T-helper 17 cell (primary cell): Measurements from ENCODE around the gene ATF6. TPM values are rescaled to one million over a fixed set of nuclear protein-coding genes. Genes with fewer than 3 reads are reported as not detected.
A peak's percentile ranks its signal among the peaks of the same experiment; 100 is the strongest.
"Not testable (repeated sequence)": the region's sequence is repeated elsewhere in the genome, so short reads cannot be mapped to it uniquely, and the experiment has no call there.

Experiments used
- ATAC-seq: fragments of 150-1000 bp; cut with Tn5 transposase; 2 replicates; pipeline ENCODE4 v1.10.0; 2021; ENCODE audit warnings: mild to moderate bottlenecking, moderate library complexity
- DNase-seq, 3 donors: peaks; one replicate each; pipeline versions ENCODE4 v3.0.0 to v3.0.0-alpha.2; 2020 to 2021
- H3K9me3 ChIP-seq: one replicate; pipeline ENCODE4 v1.7.0; 2013; ENCODE audit warnings: low read length, mild to moderate bottlenecking; ENCODE audit not compliant: control insufficient read depth, poor library complexity, severe bottlenecking
- H3K27ac Mint-ChIP-seq: one replicate; pipeline ENCODE4 v1.8.0; 2022; ENCODE audit warnings: mild to moderate bottlenecking, moderate library complexity, mixed read lengths
- H3K27me3 Mint-ChIP-seq: one replicate; pipeline ENCODE4 v1.8.0; 2022; ENCODE audit warnings: mixed read lengths
- H3K36me3 Mint-ChIP-seq: one replicate; pipeline ENCODE4 v1.8.0; 2022; ENCODE audit warnings: low read depth, mixed read lengths
- H3K4me1 Mint-ChIP-seq: one replicate; pipeline ENCODE4 v1.8.0; 2022; ENCODE audit warnings: mild to moderate bottlenecking, mixed read lengths
- H3K4me3 Mint-ChIP-seq: one replicate; pipeline ENCODE4 v1.8.0; 2022; ENCODE audit warnings: mild to moderate bottlenecking, moderate library complexity, mixed read lengths
- total RNA-seq, 4 donors: library from RNA in 2 of 4; stranded (reverse) in 2 of 4; gene quantifications; one replicate each; pipeline ENCODE4 v1.2.3 and lab custom pipeline; 2022 to 2026

The ATF6 gene
- total RNA-seq, 2 donors from 2014 or later = 17.0 to 18.6 TPM

- Mint-ChIP-seq H3K4me3 (no peak overlapping the region), H3K4me1 (peaks cover 21% of the 10 kb centered on the region), H3K27me3 (peaks cover 23% of the 10 kb centered on the region), H3K36me3 (no peaks in the 10 kb centered on the region), H3K27ac (no peak overlapping the region)
- no peaks in the 10 kb centered on the region for H3K9me3 ChIP-seq
- ATAC-seq (no peak), DNase-seq (no peak)
These were observed 22.9 kb upstream of the ATF6 start for GRCh38 chr1:161743231-161743630.

- no peaks in the 10 kb centered on the region for H3K9me3 ChIP-seq
- DNase-seq = no peak
- peaks cover 23% of the 10 kb centered on the region for H3K27me3 Mint-ChIP-seq
- no peak for ATAC-seq
- peaks cover 27% of the 10 kb centered on the region for H3K4me1 Mint-ChIP-seq
- no peaks in the 10 kb centered on the region for H3K36me3 Mint-ChIP-seq
- H3K4me3 Mint-ChIP-seq = no peak overlapping the region
- H3K27ac Mint-ChIP-seq = no peak overlapping the region
These were observed 18.3 kb upstream of the ATF6 start for GRCh38 chr1:161747801-161748200.

DNA sequence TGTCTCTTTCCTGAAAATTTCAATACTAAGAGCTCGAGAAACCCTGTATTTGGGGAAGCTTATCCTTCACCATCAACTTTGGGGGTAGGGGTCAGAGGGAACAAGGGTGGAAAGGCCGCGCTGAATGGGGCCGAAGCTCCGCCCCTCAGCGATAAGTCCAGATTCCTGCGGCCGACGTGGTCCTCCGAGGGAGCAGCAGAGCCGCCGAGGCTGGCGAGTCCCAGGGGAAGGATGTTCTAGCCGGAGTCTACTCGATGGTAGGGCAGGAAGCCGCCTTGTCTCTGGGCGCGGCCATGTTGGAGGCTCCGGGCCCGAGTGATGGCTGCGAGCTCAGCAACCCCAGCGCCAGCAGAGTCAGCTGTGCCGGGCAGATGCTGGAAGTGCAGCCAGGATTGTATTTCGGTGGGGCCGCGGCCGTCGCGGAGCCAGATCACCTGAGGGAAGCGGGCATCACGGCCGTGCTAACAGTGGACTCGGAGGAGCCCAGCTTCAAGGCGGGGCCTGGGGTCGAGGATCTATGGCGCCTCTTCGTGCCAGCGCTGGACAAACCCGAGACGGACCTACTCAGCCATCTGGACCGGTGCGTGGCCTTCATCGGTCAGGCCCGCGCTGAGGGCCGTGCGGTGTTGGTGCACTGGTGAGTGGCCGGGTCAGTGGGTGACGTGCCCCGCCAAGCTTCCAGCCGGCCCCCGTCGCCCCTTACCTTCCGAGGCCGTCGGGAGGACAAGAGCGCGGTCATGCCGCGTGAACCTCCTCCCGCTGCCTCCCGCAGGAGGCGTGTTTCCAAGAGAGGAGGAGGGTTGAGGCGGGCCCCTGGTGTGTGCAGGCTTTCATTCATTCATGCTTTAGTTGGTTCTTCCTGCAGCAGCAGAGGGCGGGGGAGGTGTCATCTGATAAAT lies 16.4 kb upstream of the ATF6 start, which contains the start of gene DUSP12:
Gene DUSP12 (plus strand): TSS at position 278 of the 899 bp plus-strand sequence. CDS start 16 bp downstream, at position 294.
- ATAC-seq = peak; percentile 99
- no peaks in the 10 kb centered on the region for H3K9me3 ChIP-seq
- Mint-ChIP-seq H3K27me3 (peaks cover 16% of the 10 kb centered on the region), H3K4me3 (peak within 1 kb of the TSS; percentile 98), H3K4me1 (peaks cover 22% of the 10 kb centered on the region), H3K27ac (peak within 1 kb of the TSS; percentile 95), H3K36me3 (peaks cover 5% of the 10 kb centered on the region)
- DNase-seq = peak; percentile 65 to 82 (median 71)

DNA sequence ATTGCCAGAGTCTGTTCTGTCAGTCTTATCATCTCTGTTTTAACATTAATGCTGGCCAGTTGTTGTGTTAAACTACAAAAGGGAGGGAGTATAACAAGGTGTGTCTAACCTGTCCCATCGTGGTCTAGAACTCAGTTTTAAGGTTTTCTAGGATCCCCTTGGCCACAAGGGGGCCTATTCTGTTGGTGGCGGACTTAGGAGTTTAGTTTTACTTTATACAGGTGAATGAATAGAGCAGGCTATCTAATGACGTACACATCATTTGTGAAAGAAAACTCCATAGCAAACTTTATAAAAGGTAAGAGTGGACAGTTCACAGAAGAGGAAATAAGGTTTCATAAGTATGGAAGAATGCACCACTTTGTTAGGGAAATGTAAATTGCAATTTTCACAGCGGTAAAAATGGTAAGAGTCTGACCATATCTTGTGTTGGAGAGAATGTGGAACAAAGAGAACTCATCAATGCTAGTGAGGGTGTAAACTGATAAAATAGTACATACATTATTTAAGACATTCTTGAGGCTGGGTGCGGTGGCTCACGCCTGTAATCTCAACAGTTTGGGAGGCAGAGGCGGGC lies 2.5 kb upstream of the ATF6 start:
- peak overlapping the region; percentile 82 for H3K27ac Mint-ChIP-seq

GRCh38 chr1:161768461-161768860 lies 2.3 kb downstream of the ATF6 start:
- Mint-ChIP-seq H3K4me3 (peak overlapping the region; percentile 52), H3K27ac (peak overlapping the region; percentile 99), H3K4me1 (peaks cover 35% of the 10 kb centered on the region), H3K36me3 (peaks cover 5% of the 10 kb centered on the region), H3K27me3 (no peaks in the 10 kb centered on the region)
- no peak for ATAC-seq
- DNase-seq = no peak
- no peaks in the 10 kb centered on the region for H3K9me3 ChIP-seq

More for the DNA sequence above, 2.5 kb upstream of the ATF6 start:
- H3K4me1 Mint-ChIP-seq = peaks cover 28% of the 10 kb centered on the region
- H3K9me3 ChIP-seq = no peaks in the 10 kb centered on the region
- no peaks in the 10 kb centered on the region for H3K27me3 Mint-ChIP-seq
- DNase-seq = peak in 1 of 3 donors; percentile 42
- peak; percentile 69 for ATAC-seq
- peak overlapping the region; percentile 81 for H3K4me3 Mint-ChIP-seq
- H3K36me3 Mint-ChIP-seq = peaks cover 6% of the 10 kb centered on the region

GRCh38 chr1:161768986-161769672 lies 3.0 kb downstream of the ATF6 start:
- H3K9me3 ChIP-seq = no peaks in the 10 kb centered on the region
- H3K4me3 Mint-ChIP-seq = no peak overlapping the region
- no peak overlapping the region for H3K27ac Mint-ChIP-seq
- peaks cover 5% of the 10 kb centered on the region for H3K36me3 Mint-ChIP-seq
- H3K27me3 Mint-ChIP-seq = no peaks in the 10 kb centered on the region
- DNase-seq (no peak), ATAC-seq (no peak)
- H3K4me1 Mint-ChIP-seq = peaks cover 39% of the 10 kb centered on the region

- H3K36me3 Mint-ChIP-seq, H3K27me3 Mint-ChIP-seq, H3K9me3 ChIP-seq, H3K4me3 Mint-ChIP-seq, H3K27ac Mint-ChIP-seq, ATAC-seq, DNase-seq: not testable (repeated sequence)
- peaks cover 40% of the 10 kb centered on the region for H3K4me1 Mint-ChIP-seq
These were observed 3.5 kb downstream of the ATF6 start for GRCh38 chr1:161769673-161770045.

DNA sequence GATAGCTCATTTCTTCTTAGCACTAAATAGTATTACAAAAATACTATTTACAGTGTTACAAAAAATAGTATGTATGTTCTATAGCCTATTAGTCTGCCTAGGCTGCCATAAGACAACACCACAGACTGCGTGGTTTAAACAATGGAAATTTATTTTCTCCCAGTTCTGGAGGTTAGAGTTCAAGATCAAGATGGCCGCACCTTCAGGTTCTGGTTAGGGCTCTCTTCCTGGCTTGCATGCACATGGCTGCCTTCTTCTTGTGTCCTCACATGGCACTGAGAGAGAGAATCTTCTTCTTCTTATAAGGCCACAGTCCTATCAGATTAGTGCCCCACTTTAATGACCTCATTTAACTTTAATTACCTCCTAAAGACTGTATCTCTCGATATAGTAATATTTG lies 4.1 kb downstream of the ATF6 start:
- H3K36me3 Mint-ChIP-seq = peaks cover 5% of the 10 kb centered on the region
- DNase-seq = no peak
- peaks cover 40% of the 10 kb centered on the region for H3K4me1 Mint-ChIP-seq
- no peak for ATAC-seq
- no peak overlapping the region for H3K27ac Mint-ChIP-seq
- H3K27me3 Mint-ChIP-seq = no peaks in the 10 kb centered on the region
- H3K9me3 ChIP-seq = no peaks in the 10 kb centered on the region
- peak overlapping the region; percentile 5 for H3K4me3 Mint-ChIP-seq

- no peaks in the 10 kb centered on the region for H3K9me3 ChIP-seq
- Mint-ChIP-seq H3K4me1 (peaks cover 37% of the 10 kb centered on the region), H3K36me3 (peaks cover 5% of the 10 kb centered on the region), H3K4me3 (no peak overlapping the region), H3K27me3 (no peaks in the 10 kb centered on the region), H3K27ac (no peak overlapping the region)
- no peak for ATAC-seq
- no peak for DNase-seq
These were observed 5.0 kb downstream of the ATF6 start for GRCh38 chr1:161771161-161771560.

GRCh38 chr1:161771973-161772372 lies 5.9 kb downstream of the ATF6 start:
- Mint-ChIP-seq H3K4me3 (no peak overlapping the region), H3K36me3 (peaks cover 5% of the 10 kb centered on the region), H3K27me3 (no peaks in the 10 kb centered on the region), H3K4me1 (peaks cover 31% of the 10 kb centered on the region), H3K27ac (no peak overlapping the region)
- peak; percentile 24 for ATAC-seq
- DNase-seq = no peak
- no peaks in the 10 kb centered on the region for H3K9me3 ChIP-seq

DNA sequence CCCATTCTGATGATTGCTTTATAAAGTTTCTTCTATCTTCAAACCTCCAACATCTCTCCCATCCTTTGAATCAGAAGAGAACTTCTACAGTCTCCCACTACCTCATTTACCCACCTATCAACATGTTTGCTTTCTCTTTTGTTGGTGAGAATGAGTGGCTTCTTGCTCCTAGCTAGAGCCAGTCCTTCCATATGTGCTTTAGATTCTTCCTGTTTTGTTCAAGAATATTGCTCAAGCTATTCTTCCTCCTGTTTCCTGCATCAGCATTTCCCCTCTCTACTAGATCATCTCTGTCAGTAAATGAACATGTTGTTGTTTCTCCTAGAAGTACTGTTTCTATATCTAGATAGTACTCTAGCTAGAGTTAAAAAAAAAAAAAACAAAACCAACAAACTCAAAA lies 6.3 kb downstream of the ATF6 start:
- Mint-ChIP-seq H3K4me3 (no peak overlapping the region), H3K36me3 (peaks cover 5% of the 10 kb centered on the region), H3K4me1 (peaks cover 29% of the 10 kb centered on the region), H3K27me3 (no peaks in the 10 kb centered on the region), H3K27ac (no peak overlapping the region)
- DNase-seq (no peak), ATAC-seq (peak; percentile 48)
- no peaks in the 10 kb centered on the region for H3K9me3 ChIP-seq

- peak overlapping the region; percentile 69 for H3K4me3 Mint-ChIP-seq
- no peak for DNase-seq
- no peaks in the 10 kb centered on the region for H3K27me3 Mint-ChIP-seq
These were observed 7.7 kb downstream of the ATF6 start for GRCh38 chr1:161773791-161774190.

GRCh38 chr1:161777261-161777660 lies 11.1 kb downstream of the ATF6 start:
- no peaks in the 10 kb centered on the region for H3K27me3 Mint-ChIP-seq
- H3K27ac Mint-ChIP-seq = no peak overlapping the region
- DNase-seq (no peak), ATAC-seq (peak; percentile 51)
- no peaks in the 10 kb centered on the region for H3K9me3 ChIP-seq
- no peak overlapping the region for H3K4me3 Mint-ChIP-seq
- H3K36me3 Mint-ChIP-seq = no peaks in the 10 kb centered on the region
- H3K4me1 Mint-ChIP-seq = peaks cover 17% of the 10 kb centered on the region

More at GRCh38 chr1:161773791-161774190, 7.7 kb downstream of the ATF6 start:
- no peak overlapping the region for H3K27ac Mint-ChIP-seq
- H3K36me3 Mint-ChIP-seq = peaks cover 2% of the 10 kb centered on the region
- no peaks in the 10 kb centered on the region for H3K9me3 ChIP-seq
- no peak for ATAC-seq
- H3K4me1 Mint-ChIP-seq = peaks cover 20% of the 10 kb centered on the region
